ENCODE measurements around the gene MDFI.

MDFI gene

DNA sequence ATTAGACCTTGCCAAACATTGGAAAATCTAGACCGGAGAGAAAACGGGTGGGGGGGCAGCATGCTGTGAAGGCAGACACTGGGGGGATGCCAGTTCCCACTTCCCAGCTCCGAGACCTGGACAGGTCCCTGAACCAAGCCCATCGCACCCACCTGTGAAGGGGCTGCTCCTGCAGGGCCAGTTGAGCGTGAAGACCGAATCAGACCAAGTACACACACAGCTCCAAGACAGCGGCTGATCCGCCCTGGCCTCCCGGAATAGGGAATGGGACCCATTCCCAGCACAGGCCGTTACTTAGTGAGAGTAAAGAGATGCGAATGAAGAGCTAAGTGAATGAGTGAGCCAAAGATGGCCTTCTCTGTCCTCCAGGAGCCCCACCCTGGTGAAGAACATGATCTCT is 41.5 kb upstream of the MDFI start:
- no peak for TF ChIP-seq CTCF (IDR thresholded peaks at IDR 0.05; ENCODE audit: control insufficient read depth, insufficient read depth, low read depth, low read length, missing control alignments)
- no peak overlapping the region for H3K4me3 ChIP-seq (ENCODE audit: control insufficient read depth, low read depth, low read length)
- DNase-seq (ENCODE audit: low read depth), result no peak

GRCh38 chr6:41597246-41598000 is 40.8 kb upstream of the MDFI start:
- no peak for TF ChIP-seq CTCF (IDR thresholded peaks at IDR 0.05; ENCODE audit: control insufficient read depth, insufficient read depth, low read depth, low read length, missing control alignments)
- no peak overlapping the region for H3K4me3 ChIP-seq (ENCODE audit: control insufficient read depth, low read depth, low read length)
- no peak for DNase-seq (ENCODE audit: low read depth)

- no peak for TF ChIP-seq CTCF (IDR thresholded peaks at IDR 0.05; ENCODE audit: control insufficient read depth, insufficient read depth, low read depth, low read length, missing control alignments)
- no peak overlapping the region for H3K4me3 ChIP-seq (ENCODE audit: control insufficient read depth, low read depth, low read length)
- no peak for DNase-seq (ENCODE audit: low read depth)
These were observed 39.6 kb upstream of the MDFI start for GRCh38 chr6:41598670-41599014.

DNA sequence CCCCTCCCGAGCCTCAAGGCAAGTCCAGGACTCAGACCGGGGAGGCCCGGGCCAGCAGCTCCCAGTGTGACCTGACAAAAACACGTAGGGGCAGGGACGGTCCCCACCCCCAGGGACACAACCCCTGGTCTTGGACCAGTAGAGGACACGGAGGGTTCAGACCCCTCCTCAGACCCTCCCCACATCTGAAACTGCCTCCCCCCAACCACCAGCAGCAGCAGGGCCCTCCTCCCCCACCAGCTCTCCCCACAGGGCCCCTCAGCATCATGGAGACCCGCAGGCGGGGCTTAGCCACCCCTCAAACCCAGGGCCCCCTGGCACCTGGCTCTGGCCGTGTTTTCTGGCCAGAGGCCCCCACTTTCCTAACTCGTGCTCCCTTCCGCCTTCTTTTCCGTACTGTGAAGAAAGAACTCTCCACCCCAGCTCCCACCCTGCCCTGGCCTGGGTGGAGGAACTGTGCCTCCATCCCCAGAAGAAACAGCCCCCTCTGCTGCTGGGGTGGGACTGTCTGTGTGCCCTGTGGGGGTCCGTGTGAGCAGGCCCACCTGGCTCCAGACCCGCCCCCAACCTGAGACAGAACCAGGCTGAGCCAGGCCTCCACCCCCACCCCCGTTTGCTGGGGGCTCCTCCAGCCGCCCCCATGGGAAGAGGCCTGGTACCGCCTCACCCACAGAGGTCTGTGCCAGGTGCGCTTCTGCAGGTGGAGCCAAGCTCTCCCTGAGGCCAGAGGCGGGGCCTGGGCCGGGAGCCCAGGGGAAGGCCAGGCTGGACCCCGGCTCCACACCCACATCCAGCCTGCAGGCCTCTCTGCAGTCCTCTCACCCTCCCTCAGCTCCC is 39.0 kb upstream of the MDFI start:
- no peak for TF ChIP-seq CTCF (IDR thresholded peaks at IDR 0.05; ENCODE audit: control insufficient read depth, insufficient read depth, low read depth, low read length, missing control alignments)
- no peak overlapping the region for H3K4me3 ChIP-seq (ENCODE audit: control insufficient read depth, low read depth, low read length)
- DNase-seq (ENCODE audit: low read depth), result no peak

DNA sequence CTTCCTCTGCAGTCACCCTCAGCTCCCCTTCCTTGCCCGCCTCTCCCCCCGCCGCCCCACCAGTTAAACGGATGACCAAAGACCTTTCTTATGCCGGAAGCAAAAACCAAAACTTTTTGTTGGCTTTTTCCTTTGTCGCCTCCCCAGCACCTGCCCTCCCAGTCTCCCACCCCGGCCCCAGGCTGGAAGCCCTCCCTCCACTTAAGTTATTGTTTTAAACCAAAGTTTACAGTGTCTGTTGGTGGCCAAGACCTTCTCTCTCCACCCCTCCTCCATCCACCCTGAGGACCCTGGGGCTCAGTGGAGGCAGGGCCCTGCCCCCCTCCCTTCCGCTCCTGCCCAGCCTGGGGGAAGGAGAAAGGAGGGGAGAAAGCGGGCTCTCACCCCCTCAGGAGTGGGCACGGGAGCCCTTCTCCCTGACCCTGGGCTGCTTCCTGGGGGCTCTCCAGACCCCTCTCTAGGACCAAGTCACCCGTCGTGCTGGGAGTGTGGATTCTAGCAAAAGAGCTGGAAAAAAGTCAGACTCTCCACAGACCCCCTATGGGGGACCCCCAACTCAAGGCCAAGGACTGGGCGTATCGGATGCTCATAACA is 38.3 kb upstream of the MDFI start:
- DNase-seq (ENCODE audit: low read depth), result no peak
- H3K4me3 ChIP-seq (ENCODE audit: control insufficient read depth, low read depth, low read length), result no peak overlapping the region
- TF ChIP-seq CTCF (IDR thresholded peaks at IDR 0.05; ENCODE audit: control insufficient read depth, insufficient read depth, low read depth, low read length, missing control alignments), result no peak

DNA sequence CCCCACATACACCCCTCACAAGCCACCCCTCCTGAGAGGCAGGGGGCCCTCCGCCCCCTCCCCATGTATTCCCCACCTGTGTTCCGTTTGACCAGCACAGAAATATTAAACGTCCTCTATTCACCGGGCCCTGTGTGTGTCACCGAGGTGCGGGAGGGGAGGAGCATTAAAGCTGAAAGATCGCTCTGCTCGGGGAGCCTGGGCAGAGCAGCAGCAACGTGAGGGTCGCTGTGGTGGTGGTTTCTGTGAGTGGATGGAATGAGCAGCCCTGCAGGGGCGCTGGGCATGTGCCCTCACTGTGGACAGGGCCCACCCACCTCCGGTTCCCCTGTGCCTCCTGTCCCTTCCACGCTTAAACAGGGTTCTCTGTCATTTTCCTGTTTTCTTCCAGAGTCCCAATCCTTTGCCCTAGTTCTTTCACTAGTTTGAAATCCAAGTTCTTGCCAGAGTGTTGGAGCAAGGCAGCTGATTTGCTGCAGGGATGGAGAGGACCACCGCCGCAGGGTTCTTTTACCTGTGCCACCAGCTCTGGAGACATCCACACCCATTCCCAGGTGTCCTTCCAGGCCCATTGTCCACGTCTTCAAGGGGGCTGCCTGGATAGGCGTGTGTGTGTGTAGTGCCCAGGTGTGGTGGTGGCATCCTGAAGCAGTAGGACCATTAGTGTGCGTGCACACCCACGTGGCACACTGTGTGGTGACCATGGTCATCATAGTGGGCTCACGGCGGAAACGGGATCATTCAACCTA is 37.6 kb upstream of the MDFI start:
- TF ChIP-seq CTCF (IDR thresholded peaks at IDR 0.05; ENCODE audit: control insufficient read depth, insufficient read depth, low read depth, low read length, missing control alignments), result no peak
- DNase-seq (ENCODE audit: low read depth), result no peak
- H3K4me3 ChIP-seq (ENCODE audit: control insufficient read depth, low read depth, low read length), result no peak overlapping the region

Measured in AG09309 (cell line).